Stomach (tissue), 4 donors: ENCODE measurements around the gene OR10C1.

Experiments
- CTCF ChIP-seq, 7 experiments: fragments of 450-650 bp in 4 of 7; fragments of 200-600 bp in 3 of 7; sonication (generic) in 3 of 7; IDR thresholded peaks; one replicate each; pipeline ENCODE4 v1.5.1; 2016 to 2019; ENCODE audit warnings: antibody characterized with exemption in 7 of 7, control low read depth in 2 of 7, mild to moderate bottlenecking in 1 of 7
- POLR2A ChIP-seq, 4 donors: fragments of 450-650 bp; IDR thresholded peaks; one replicate each; pipeline ENCODE4 v1.6.1; 2016; ENCODE audit warnings: antibody characterized with exemption in 4 of 4, control low read depth in 2 of 4, mild to moderate bottlenecking in 1 of 4, moderate library complexity in 1 of 4

DNA sequence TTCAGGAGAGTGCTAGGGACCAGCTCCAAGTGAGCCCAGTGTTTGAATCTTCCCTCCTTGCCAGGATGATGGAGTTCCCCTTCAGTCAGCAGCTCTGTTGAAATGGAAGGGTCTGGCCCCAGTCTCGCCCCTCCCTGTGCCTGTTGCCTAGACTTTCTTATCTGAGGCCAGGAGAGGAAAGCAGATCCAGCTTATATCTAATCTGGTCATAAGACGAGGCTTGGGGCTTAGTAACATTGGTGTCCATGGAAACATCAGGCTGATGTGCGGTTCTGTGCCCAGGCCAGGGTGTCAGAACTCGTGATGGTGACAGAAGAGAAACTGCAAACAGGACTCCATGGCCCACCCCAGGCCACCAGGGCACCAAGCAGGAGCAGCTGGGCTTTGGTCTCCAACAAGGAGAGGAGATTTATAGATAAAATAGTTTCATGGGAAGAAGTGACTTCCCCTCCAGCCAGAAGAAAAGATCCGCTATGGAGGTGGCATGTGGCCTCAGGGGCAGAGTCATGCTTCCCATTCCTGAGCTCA, 38.9 kb downstream of the OR10C1 start:
- TF ChIP-seq POLR2A (IDR thresholded peaks at IDR 0.05) (no peak), CTCF (IDR thresholded peaks at IDR 0.05) (no peak)
